Measurements from ENCODE around the gene HSCB.
"Not testable (repeated sequence)": the region's sequence is repeated elsewhere in the genome, so short reads cannot be mapped to it uniquely, and the experiment has no call there.

HSCB gene

GRCh38 chr22:28734393-28734792, 7.4 kb upstream of the HSCB start:
- Histone ChIP-seq H3K27ac (ENCODE audit: low read depth, low read length) (no peak overlapping the region), H2AK5ac (ENCODE audit: low read length) (peak overlapping the region; percentile 89), H3K27me3 (ENCODE audit: insufficient read depth, low read length, poor library complexity) (no peaks in the 10 kb centered on the region), H4K5ac (ENCODE audit: low read length) (no peak overlapping the region), H3K4ac (ENCODE audit: low read depth, low read length) (peak overlapping the region; percentile 11), H4K8ac (ENCODE audit: low read depth, low read length) (no peak overlapping the region), H2BK15ac (replicated peaks; ENCODE audit: low read depth) (no peak overlapping the region), H3K9ac (ENCODE audit: low read length) (no peak overlapping the region), H2BK5ac (ENCODE audit: low read length) (peak overlapping the region; percentile 29), H3K4me2 (ENCODE audit: low read length) (no peak overlapping the region), H3K18ac (ENCODE audit: low read length) (no peak overlapping the region), H3K23ac (ENCODE audit: low read length) (no peak overlapping the region), H3K79me2 (ENCODE audit: control insufficient read depth, insufficient read depth, low read length) (peaks cover 9% of the 10 kb centered on the region), H3K4me1 (ENCODE audit: control insufficient read depth, low read depth, low read length) (peaks cover 9% of the 10 kb centered on the region), H3K36me3 (ENCODE audit: control insufficient read depth, insufficient read depth, low read length) (no peaks in the 10 kb centered on the region), H3K56ac (ENCODE audit: low read length) (peak overlapping the region; percentile 71), H3K79me1 (ENCODE audit: low read length) (peaks cover 4% of the 10 kb centered on the region), H3K4me3 (ENCODE audit: low read length) (no peak overlapping the region), H2BK120ac (ENCODE audit: low read depth, low read length) (no peak overlapping the region)
- no peak for DNase-seq
- WGBS (ENCODE audit: extremely low coverage, insufficient coverage, low lambda C conversion rate) = no CpG with 5 or more reads among the region's 6 CpGs

- Histone ChIP-seq H3K27ac (ENCODE audit: low read depth, low read length) (peak overlapping the region; percentile 39), H3K4me2 (ENCODE audit: low read length) (no peak overlapping the region), H4K8ac (ENCODE audit: low read depth, low read length) (no peak overlapping the region), H3K4me3 (ENCODE audit: low read length) (no peak overlapping the region), H3K23ac (ENCODE audit: low read length) (no peak overlapping the region), H3K9ac (ENCODE audit: low read length) (no peak overlapping the region), H3K36me3 (ENCODE audit: control insufficient read depth, insufficient read depth, low read length) (no peaks in the 10 kb centered on the region), H2BK5ac (ENCODE audit: low read length) (peak overlapping the region; percentile 49), H2BK15ac (replicated peaks; ENCODE audit: low read depth) (no peak overlapping the region), H3K79me2 (ENCODE audit: control insufficient read depth, insufficient read depth, low read length) (peaks cover 19% of the 10 kb centered on the region), H2BK120ac (ENCODE audit: low read depth, low read length) (no peak overlapping the region), H3K18ac (ENCODE audit: low read length) (no peak overlapping the region), H3K56ac (ENCODE audit: low read length) (peak overlapping the region; percentile 6), H3K4me1 (ENCODE audit: control insufficient read depth, low read depth, low read length) (peaks cover 9% of the 10 kb centered on the region), H3K79me1 (ENCODE audit: low read length) (peaks cover 7% of the 10 kb centered on the region), H3K4ac (ENCODE audit: low read depth, low read length) (no peak overlapping the region), H3K27me3 (ENCODE audit: insufficient read depth, low read length, poor library complexity) (no peaks in the 10 kb centered on the region), H4K5ac (ENCODE audit: low read length) (no peak overlapping the region), H2AK5ac (ENCODE audit: low read length) (no peak overlapping the region)
- DNase-seq = peak; percentile 96
- no CpG with 5 or more reads among the region's 7 CpGs for WGBS (ENCODE audit: extremely low coverage, insufficient coverage, low lambda C conversion rate)
Measured at GRCh38 chr22:28736301-28737155, 5.3 kb upstream of the HSCB start.

- H3K27ac ChIP-seq (ENCODE audit: low read depth, low read length) = no peak overlapping the region
- H3K56ac ChIP-seq (ENCODE audit: low read length) = peak overlapping the region; percentile 64
- WGBS (ENCODE audit: extremely low coverage, insufficient coverage, low lambda C conversion rate) = no CpG with 5 or more reads among the region's 3 CpGs
- H2BK5ac ChIP-seq (ENCODE audit: low read length) = no peak overlapping the region
- H2BK15ac ChIP-seq (replicated peaks; ENCODE audit: low read depth) = no peak overlapping the region
- no peak overlapping the region for H4K5ac ChIP-seq (ENCODE audit: low read length)
- peaks cover 19% of the 10 kb centered on the region for H3K79me2 ChIP-seq (ENCODE audit: control insufficient read depth, insufficient read depth, low read length)
- H3K18ac ChIP-seq (ENCODE audit: low read length) = peak overlapping the region; percentile 34
- H3K4ac ChIP-seq (ENCODE audit: low read depth, low read length) = no peak overlapping the region
- H2AK5ac ChIP-seq (ENCODE audit: low read length) = no peak overlapping the region
- H3K9ac ChIP-seq (ENCODE audit: low read length) = no peak overlapping the region
- peaks cover 7% of the 10 kb centered on the region for H3K79me1 ChIP-seq (ENCODE audit: low read length)
- no peak overlapping the region for H4K8ac ChIP-seq (ENCODE audit: low read depth, low read length)
- DNase-seq = no peak
- H2BK120ac ChIP-seq (ENCODE audit: low read depth, low read length) = no peak overlapping the region
- no peaks in the 10 kb centered on the region for H3K36me3 ChIP-seq (ENCODE audit: control insufficient read depth, insufficient read depth, low read length)
- no peak overlapping the region for H3K4me3 ChIP-seq (ENCODE audit: low read length)
- H3K4me2 ChIP-seq (ENCODE audit: low read length) = no peak overlapping the region
- H3K23ac ChIP-seq (ENCODE audit: low read length) = no peak overlapping the region
- no peaks in the 10 kb centered on the region for H3K27me3 ChIP-seq (ENCODE audit: insufficient read depth, low read length, poor library complexity)
- peaks cover 9% of the 10 kb centered on the region for H3K4me1 ChIP-seq (ENCODE audit: control insufficient read depth, low read depth, low read length)
Measured at GRCh38 chr22:28737701-28738100, 4.1 kb upstream of the HSCB start.

GRCh38 chr22:28738876-28739275, 3.0 kb upstream of the HSCB start:
- not testable (repeated sequence) for H3K23ac ChIP-seq (ENCODE audit: low read length); H3K18ac ChIP-seq (ENCODE audit: low read length); H3K27me3 ChIP-seq (ENCODE audit: insufficient read depth, low read length, poor library complexity); DNase-seq; H3K56ac ChIP-seq (ENCODE audit: low read length); H3K27ac ChIP-seq (ENCODE audit: low read depth, low read length); H4K5ac ChIP-seq (ENCODE audit: low read length); H2BK120ac ChIP-seq (ENCODE audit: low read depth, low read length); H3K4ac ChIP-seq (ENCODE audit: low read depth, low read length); H3K4me3 ChIP-seq (ENCODE audit: low read length); H3K9ac ChIP-seq (ENCODE audit: low read length); H2BK15ac ChIP-seq (replicated peaks; ENCODE audit: low read depth); H2AK5ac ChIP-seq (ENCODE audit: low read length); H3K4me2 ChIP-seq (ENCODE audit: low read length); H2BK5ac ChIP-seq (ENCODE audit: low read length); H3K36me3 ChIP-seq (ENCODE audit: control insufficient read depth, insufficient read depth, low read length); H4K8ac ChIP-seq (ENCODE audit: low read depth, low read length)
- WGBS (ENCODE audit: extremely low coverage, insufficient coverage, low lambda C conversion rate) = no CpG with 5 or more reads among the region's 8 CpGs
- peaks cover 16% of the 10 kb centered on the region for H3K79me1 ChIP-seq (ENCODE audit: low read length)
- peaks cover 11% of the 10 kb centered on the region for H3K4me1 ChIP-seq (ENCODE audit: control insufficient read depth, low read depth, low read length)
- H3K79me2 ChIP-seq (ENCODE audit: control insufficient read depth, insufficient read depth, low read length) = peaks cover 23% of the 10 kb centered on the region

GRCh38 chr22:28741200-28741784, 547 bp upstream of the HSCB start:
- Histone ChIP-seq H2BK15ac (replicated peaks; ENCODE audit: low read depth) (no peak overlapping the region), H3K27ac (ENCODE audit: low read depth, low read length) (no peak overlapping the region), H3K79me2 (ENCODE audit: control insufficient read depth, insufficient read depth, low read length) (peaks cover 23% of the 10 kb centered on the region), H4K5ac (ENCODE audit: low read length) (peak overlapping the region; percentile 35), H2BK120ac (ENCODE audit: low read depth, low read length) (no peak overlapping the region), H3K36me3 (ENCODE audit: control insufficient read depth, insufficient read depth, low read length) (peaks cover 4% of the 10 kb centered on the region), H3K4ac (ENCODE audit: low read depth, low read length) (no peak overlapping the region), H2BK5ac (ENCODE audit: low read length) (peak overlapping the region; percentile 16), H3K56ac (ENCODE audit: low read length) (peak overlapping the region; percentile 92), H4K8ac (ENCODE audit: low read depth, low read length) (no peak overlapping the region), H3K27me3 (ENCODE audit: insufficient read depth, low read length, poor library complexity) (no peaks in the 10 kb centered on the region), H3K79me1 (ENCODE audit: low read length) (peaks cover 14% of the 10 kb centered on the region), H3K4me1 (ENCODE audit: control insufficient read depth, low read depth, low read length) (peaks cover 9% of the 10 kb centered on the region), H3K18ac (ENCODE audit: low read length) (peak overlapping the region; percentile 32), H3K4me3 (ENCODE audit: low read length) (peak overlapping the region; percentile 67), H2AK5ac (ENCODE audit: low read length) (peak overlapping the region; percentile 90), H3K4me2 (ENCODE audit: low read length) (peak overlapping the region; percentile 53), H3K23ac (ENCODE audit: low read length) (no peak overlapping the region), H3K9ac (ENCODE audit: low read length) (peak overlapping the region; percentile 78)
- no peak for DNase-seq
- WGBS (ENCODE audit: extremely low coverage, insufficient coverage, low lambda C conversion rate) = no CpG with 5 or more reads among the region's 18 CpGs

Measured in mesendoderm (in vitro differentiated cells).